Measurements from ENCODE around the gene TMEFF2. TPM values are rescaled to one million over a fixed set of nuclear protein-coding genes. Genes with fewer than 3 reads are reported as not detected.

Gene TMEFF2, protein sequence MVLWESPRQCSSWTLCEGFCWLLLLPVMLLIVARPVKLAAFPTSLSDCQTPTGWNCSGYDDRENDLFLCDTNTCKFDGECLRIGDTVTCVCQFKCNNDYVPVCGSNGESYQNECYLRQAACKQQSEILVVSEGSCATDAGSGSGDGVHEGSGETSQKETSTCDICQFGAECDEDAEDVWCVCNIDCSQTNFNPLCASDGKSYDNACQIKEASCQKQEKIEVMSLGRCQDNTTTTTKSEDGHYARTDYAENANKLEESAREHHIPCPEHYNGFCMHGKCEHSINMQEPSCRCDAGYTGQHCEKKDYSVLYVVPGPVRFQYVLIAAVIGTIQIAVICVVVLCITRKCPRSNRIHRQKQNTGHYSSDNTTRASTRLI
- total RNA-seq = 12.6 TPM

DNA sequence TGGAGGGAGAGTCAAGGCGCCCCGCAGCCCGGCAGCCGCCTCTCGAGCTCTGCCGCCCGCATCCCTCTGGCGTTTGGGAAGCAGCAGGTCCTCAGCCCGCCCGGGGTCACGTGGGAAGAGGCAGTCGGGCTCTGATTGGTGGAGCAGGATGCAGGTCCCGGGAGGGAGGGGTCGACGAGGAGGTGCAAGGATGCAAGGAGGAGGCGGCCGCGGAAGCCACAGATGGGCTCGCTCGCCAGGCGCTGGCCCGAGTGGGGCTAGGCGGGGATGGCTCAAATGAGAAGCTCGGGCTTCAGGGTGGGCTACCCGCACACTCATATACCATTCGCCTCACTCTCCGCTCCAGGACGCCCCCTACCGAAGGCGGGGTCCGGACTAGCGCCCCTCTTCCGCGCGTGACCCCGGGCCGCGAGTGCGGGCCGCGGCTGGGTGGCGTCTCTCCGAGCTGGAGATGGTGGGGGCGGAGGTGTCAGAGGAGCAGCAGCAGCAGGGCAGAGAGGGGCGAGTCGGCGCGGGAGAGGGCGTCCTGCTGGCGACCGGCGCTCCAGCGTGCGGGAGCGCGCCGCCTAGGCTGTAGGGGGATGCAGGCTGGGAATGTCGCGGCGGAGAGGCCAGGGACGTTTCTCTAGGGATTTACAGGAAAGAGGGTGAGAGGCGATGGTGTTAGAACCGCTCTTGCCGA is at the start of gene TMEFF2:
Gene TMEFF2, minus strand, starts transcription at position 68 of the 682 bp plus-strand sequence. CDS start 409 bp downstream, outside the sequence.

All from camera-type eye (tissue), 1 donor.